GM18519 (cell line): Measurements from ENCODE around the gene TRIM46.

Experiments used
- ATAC-seq: cut with Tn5 transposase; IDR thresholded peaks from one replicate; pipeline ENCODE4 v1.9.1; 2021; ENCODE audit warnings: mild to moderate bottlenecking, moderate library complexity; ENCODE audit not compliant: unreplicated experiment, low FRiP score

TRIM46 gene

DNA sequence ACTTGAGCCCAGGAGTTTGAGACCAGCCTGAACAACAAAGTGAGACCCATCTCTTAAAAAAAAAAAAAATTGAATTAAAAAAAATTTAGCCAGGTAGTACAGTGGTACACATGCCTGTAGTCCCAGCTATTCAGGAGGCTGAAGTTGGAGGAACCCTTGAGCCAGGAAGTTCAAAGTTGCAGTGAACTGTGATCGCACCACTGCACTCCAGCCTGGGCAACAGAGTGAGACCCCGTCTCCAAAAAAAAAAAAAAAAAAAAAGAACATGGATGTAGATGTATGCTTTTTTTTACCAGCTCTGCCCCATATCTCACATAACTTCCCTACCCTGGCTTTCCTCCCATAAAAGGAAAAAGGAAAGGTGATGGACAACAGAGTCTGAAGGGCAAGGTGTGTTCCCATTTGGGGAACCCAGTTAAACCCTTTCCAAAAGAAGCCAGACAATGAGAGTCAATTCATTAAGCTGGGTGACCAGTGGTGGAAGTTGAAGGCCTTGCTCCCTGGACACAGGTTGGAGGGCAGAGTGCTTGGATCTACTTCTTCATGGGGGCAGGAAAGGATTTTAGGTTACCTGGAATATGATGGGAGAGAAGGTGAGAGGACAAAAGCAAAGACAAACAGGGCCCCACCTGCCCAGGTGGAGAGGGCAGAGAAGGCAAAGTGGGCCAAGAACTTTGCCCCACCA, 3.4 kb upstream of the TRIM46 start:
- ATAC-seq = no peak

DNA sequence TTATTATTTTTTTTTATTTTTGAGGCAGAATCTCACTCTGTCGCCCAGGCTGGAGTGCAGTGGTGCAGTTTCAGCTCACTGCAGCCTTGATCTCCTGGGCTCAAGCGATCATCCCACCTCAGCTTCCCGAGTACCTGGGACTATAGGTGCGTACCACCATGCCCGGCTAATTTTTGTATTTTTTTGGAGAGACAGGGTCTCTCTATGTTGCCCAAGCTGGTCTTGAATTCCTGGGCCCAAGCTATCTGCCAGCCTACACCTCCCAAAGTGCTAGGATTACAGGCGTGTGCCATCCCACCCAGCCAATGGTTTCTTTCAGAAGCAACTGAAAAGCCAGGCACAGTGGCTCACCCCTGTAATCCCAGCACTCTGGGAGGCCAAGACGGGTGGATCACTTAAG, 2.8 kb upstream of the TRIM46 start:
- no peak for ATAC-seq

DNA sequence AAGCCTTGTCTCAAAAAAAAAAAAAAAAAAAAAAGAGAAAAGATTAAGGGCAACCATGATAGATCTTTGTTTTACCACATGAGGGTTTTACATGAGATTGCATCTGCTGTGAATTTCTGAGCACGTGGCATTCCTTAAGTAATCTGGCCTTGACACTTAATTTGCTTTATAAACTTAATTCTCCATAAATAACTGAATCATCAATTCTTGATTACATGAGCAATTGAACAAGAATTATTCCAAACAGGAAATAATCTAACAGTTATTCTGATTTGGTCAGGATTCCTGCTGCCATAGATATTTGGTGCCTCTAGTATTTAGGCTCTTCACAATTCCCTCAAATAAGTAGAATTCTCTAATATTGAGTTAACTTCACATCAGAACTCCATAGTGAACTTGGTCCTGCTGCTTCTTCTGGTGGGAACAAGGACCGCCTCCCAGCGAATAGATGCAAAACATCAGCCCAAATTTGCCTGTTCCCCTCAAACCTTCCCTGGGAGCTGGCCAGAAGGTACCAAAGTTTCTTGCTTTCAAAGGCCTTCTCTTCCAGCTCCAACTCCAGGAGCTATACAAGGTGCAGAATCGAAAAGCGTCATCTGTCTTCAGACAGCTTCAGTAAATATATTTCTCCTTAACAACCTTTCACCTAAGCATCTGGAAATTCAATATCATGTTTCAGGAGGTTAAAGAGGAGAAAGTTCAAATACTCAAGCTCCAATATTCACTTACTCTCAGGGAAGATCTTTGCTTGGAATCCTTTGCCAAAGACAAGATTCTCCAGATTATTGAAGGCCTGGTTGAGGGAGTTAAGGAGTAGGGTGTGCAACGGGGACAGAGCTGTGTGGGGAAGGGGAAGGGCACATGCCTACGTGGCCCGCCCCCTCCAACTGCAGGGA, 1.6 kb upstream of the TRIM46 start:
- no peak for ATAC-seq

DNA sequence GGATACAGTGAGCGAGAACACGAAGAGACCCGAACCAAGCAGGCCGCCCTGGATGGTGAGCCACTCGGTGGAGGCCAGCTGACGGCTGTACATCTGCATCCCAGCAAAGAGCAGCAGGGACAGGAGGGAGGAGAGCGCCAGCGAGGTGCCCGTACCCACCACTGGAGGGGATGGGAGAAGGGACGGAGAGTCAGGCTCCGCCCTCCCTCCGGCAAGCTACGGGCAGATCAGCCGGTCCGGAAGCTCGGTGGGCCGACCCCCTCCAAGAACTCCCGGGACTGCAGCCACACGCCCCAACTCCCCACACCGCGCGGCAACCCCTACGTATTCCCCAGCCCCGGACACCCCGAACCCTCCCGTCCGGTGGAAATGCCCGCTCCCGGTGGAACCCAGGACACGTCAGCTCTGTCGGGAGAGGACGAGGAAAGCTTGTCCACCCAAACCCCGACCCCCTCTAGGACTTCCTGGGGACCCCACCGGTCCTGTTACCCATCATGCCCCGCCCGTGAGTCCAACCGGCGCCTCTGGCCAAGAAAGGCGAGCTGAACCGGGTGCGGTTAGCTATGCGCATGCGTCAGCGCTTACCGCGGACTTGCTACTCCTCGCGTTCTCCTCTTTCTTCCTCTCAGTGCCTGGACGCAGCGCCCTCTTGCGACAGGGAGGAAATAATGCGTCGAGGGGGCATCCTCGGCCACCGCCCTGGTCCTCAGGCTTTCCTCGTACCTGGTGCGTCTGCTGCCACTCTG, 744 bp upstream of the TRIM46 start, which contains the start of gene KRTCAP2:
Gene KRTCAP2, minus strand, starts transcription at position 573 of the 746 bp plus-strand sequence. Its CDS starts 80 bp downstream, at position 493.
- peak; percentile 64 for ATAC-seq

DNA sequence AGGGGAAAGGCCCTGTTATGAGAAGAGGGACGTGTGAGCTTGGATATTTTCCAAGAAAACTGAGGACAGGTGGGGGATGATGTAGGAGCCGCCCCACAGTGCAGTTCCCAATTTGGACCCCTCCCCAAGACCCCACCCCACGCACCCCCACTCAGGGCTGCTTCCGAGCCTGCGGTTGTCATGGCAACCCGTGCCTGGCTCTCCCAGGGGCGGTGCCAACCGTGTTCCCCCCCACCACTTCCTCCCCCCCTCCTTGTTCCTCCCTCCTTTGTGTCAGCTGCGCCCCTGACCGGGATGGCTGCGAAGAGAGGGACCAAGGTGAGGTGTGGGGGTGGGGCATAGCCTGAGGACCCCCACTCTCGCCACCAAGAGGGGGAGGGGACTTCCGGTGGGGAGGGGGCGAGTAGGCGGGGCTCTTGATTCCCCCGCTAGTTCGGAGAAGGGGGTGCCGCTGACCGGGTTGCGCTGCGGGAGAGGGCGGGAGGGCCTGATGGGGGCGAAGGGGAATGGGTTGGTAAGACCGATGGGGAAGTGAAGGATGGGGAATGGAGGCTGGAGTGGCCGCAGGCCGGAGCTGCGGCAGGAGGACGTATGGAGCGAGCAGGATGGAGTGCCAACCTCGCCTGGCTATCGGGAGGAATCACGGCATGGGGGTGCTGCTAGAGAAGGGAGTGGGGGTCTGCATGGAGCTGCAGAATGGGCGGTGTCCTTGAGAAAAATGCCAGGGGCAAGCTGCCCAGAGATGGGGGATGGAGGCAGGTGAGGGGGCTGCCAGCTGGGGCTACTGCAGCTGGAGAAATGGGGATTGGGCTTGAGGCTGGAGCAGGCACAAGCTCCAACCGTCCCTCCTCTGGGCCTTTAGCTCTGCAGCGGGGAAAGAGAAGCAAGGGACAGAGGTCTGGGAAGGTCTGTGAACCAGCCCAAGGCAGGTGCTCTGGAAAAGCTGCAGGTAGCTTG, 953 bp downstream of the TRIM46 start:
- no peak for ATAC-seq

DNA sequence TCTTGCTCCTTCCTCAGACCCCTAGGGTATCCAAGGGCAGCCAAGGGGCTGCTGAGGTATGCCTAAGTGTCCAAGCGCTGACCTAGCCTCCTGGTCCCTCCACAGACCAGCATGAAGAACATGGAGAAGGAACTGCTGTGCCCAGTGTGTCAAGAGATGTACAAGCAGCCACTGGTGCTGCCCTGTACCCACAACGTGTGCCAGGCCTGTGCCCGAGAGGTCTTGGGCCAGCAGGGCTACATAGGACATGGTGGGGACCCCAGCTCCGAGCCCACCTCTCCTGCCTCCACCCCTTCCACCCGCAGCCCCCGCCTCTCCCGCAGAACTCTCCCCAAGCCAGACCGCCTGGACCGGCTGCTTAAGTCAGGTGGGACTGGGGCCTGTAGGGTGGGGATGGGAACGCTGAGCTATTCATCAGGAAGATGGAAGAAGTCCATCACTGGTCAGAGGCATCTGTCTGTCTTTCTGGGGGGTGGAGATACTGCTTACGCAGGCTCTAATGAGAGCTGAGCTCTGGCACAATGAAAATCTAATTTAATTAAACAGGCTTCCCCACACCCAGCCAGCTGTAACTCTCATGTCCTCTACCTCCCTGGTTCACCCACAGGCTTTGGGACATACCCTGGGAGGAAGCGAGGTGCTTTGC, 1.8 kb downstream of the TRIM46 start:
- no peak for ATAC-seq

DNA sequence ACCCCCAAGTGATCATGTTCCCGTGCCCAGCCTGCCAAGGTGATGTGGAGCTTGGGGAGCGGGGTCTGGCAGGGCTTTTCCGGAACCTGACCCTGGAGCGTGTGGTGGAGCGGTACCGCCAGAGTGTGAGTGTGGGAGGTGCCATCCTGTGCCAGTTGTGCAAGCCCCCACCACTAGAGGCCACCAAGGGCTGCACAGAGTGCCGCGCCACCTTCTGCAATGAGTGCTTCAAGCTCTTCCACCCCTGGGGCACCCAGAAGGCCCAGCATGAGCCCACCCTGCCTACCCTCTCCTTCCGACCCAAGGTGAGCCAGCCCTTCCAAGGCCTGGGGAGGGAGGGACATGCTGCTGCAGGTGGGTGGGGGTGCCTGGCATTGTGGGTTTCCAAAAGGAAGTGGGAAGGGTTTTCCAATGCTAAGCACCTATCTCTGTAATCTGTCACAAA, 2.3 kb downstream of the TRIM46 start:
- ATAC-seq = no peak

DNA sequence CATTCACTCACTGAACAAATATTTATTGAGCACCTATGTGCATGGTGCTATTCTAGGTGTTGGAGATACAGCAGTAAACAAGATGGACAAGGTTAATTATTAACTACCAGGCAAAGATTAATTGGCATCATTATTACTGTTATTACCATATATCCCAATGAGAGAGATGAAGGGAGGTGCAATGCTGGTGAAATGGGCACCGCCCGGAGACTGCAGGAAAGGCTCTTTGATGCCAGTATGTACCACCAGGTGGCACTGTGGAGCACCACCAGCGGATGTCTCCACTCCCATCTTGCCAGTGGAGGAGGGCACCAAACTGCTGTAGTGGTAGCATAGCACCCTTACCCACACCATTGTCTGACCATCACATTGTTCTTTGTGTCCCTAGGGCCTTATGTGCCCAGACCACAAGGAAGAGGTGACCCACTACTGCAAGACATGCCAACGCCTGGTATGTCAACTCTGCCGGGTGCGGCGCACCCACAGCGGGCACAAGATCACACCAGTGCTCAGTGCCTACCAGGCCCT, 3.0 kb downstream of the TRIM46 start:
- ATAC-seq = no peak

DNA sequence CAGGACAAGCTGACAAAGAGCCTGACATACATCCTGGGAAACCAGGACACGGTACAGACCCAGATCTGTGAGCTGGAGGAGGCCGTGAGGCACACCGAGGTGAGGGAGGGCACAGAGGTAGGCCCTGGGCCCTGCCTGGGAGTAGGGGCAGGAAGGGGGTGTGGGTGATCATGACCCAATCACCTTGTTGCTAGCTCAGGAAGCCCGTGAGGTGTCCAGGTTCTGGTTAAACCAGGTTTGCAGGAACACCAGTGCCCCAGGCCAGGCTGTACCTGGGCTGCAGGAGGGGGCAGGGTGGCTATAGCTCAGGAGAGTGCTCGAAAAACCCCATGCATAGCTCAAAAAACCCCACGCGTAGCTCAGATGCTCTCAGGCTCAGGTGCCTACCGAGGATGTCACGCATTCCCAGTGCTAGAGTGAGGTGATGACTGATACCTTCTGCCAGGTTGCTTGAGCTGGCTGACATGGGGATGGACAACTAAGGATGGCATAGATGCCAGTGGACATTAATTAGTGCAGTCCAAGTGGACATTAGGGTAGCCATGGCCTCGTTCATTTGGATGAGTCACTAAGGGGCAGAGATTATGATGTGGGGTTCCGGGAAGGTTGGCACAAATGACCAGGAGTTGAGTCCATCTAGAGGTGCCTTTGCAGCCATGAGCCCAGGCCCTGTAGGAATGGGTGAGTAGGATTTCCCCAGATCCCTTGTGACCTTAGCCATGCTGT, 3.7 kb downstream of the TRIM46 start:
- ATAC-seq = no peak

DNA sequence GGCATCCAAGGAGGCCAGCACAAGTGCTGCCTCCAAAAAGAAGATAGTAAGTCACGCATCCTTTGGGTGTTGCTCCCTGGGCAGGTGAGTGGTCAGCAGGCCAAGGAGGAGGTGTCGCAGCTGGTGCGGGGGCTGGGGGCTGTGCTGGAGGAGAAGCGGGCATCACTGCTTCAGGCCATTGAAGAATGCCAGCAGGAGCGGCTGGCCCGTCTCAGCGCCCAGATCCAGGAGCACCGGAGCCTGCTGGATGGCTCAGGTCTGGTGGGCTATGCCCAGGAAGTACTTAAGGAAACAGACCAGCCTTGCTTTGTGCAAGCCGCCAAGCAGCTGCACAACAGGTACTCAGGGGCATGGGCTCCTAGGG, 4.3 kb downstream of the TRIM46 start:
- ATAC-seq = no peak

DNA sequence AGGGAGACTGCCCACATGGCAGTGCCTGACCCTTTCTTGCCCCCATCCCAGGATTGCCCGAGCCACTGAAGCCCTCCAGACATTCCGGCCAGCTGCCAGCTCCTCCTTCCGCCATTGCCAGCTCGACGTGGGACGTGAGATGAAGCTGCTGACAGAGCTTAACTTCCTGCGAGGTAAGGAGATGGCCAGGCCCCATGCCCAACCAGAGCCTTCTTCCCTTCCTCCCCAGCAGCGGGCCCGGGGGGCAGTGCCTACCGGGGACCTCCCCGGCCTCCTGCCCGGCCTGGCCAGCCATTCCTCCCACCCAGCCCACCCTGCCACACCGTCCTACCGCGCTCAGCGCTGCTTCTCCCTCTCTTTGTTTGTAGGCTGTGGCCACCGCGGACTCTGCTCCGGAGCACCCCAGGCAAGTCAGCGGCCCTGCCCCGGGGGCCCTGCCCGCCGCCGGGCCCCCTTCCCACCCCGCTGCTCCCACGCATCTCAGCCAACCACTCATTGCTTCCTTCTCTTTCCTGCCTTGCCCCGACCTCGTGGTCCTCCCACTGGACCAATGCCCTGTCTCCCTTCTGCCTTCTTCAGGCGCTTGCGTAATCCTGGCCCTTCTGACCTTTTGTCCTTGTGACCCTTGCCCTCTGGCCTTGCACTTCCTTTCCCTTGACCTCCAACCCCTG, 4.9 kb downstream of the TRIM46 start:
- ATAC-seq = no peak

DNA sequence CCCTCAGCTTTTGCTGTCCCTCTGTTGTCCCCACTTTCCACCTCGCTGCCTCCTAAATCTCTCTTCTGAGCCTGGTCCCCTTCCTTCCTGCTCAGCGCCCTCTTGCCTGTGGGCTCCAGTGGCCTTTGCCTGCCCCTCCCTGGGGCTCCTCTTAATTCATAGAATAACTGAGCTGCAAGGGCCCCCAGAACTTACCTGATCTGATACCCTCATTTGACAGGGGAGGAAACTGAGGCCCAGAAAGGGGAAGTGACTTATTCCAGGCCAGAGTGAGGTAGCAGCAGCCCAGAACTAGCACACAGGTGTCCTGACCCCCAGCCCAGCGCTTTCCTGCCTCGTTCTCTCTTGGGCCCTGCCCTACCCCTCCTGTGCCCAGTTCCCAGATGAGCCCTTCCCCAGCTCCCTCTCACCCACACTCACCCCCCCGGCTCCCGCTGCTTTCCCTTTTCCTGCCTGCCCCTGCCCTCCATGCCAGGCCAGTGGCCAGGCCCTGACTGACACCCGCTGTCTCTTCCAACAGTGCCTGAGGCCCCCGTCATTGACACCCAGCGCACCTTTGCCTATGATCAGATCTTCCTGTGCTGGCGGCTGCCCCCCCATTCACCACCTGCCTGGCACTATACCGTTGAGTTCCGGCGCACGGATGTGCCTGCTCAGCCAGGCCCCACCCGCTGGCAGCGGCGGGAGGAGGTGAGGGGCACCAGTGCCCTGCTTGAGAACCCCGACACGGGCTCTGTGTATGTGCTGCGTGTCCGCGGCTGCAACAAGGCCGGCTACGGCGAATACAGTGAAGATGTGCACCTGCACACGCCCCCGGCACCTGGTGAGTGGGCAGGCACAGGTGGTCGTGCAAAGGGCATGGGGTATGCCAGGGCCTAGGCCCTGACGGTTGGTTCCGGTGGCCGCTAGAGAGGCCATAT, 5.7 kb downstream of the TRIM46 start:
- no peak for ATAC-seq

DNA sequence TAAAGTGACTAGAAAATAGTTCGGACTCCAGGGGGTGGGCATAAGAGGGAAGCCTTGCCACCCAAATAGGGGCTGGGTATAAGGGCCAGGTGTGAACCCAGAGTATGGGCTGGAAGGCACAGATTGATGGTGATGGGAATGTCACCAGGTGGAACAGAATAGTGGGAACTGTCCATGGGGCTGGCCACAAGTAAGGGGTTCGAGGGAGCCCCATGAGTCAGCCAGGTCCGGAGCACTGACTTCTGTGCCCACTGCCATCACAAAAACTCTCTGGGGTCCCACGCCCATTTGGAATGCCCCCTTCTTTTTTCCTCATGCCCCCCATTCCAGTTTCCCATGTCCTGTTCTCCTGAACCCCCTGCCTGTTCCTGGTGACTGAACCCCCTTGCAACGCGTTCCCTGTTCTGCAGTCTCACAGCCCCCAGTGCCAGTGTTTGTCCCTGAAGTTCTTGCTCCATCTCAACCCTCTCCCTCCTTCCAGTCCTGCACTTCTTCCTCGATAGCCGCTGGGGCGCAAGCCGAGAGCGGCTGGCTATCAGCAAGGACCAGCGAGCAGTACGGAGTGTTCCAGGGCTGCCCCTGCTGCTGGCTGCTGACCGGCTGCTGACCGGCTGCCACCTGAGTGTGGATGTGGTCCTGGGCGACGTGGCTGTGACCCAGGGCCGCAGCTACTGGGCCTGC, 7.9 kb downstream of the TRIM46 start:
- ATAC-seq = no peak

DNA sequence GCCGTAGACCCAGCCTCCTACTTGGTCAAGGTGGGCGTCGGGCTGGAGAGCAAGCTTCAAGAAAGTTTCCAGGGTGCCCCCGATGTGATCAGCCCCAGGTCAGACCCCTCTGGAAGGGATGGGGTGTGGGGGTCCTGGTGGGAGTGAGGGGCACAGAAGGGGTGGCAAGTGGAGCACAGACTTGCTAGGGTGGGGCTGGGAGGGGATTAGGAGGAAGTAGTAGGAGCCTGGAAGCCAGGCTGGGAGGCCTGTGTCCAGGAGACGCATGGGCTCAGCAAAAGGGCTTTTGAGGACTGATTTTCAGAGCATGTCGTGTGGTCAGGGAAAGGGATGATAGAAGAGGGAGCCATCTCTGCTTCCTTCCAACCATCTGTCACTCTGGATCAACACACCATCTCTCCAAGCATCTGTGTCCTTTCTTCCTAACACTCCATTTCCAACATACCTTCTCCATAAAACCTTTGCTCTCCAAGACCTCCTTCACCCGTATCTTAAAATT, 8.5 kb downstream of the TRIM46 start:
- no peak for ATAC-seq

DNA sequence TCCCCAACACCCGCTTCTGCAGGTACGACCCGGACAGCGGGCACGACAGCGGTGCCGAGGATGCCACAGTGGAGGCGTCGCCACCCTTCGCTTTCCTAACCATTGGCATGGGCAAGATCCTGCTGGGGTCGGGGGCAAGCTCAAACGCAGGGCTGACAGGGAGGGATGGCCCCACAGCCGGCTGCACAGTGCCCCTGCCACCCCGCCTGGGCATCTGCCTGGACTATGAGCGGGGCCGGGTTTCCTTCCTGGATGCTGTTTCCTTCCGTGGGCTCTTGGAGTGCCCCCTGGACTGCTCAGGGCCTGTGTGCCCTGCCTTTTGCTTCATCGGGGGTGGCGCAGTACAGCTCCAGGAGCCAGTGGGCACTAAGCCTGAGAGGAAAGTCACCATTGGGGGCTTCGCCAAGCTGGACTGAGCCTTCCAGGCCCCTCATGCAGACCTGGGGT, 10.1 kb downstream of the TRIM46 start:
- no peak for ATAC-seq

DNA sequence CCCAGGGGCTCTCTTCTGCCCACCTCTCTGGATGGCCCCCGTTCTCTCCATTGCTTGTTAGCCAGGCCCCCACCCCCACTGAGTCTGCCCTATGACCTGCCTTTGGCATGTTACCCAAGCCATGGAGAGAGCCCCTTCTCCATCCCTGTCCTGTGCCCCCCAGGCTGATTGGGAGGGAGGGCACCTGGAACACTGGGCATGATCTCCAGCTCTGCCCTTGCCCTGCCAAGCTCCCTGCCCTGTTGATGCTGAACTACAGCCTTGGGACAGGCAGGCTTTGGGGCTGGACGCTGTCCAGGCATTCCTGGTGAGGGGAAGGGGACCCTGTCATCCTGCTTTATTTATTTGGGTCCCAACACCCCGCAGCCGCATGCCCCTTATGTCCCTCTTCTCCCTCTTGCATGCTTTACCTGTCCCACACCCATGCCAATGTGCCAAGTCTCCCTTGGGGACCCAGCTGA, 10.7 kb downstream of the TRIM46 start:
- ATAC-seq = no peak
